ENCODE measurements around the gene FYCO1. TPM values are rescaled to one million over a fixed set of nuclear protein-coding genes. Genes with fewer than 3 reads are reported as not detected.
"Not testable (repeated sequence)": the region's sequence is repeated elsewhere in the genome, so short reads cannot be mapped to it uniquely, and the experiment has no call there.

FYCO1 gene
- total and polyA plus RNA-seq, 10 of the 15 experiments (the other 5 are each of a cell fraction or from before 2014, with no cell fraction given) = 1.5 to 8.4 (median 6.5) TPM

DNA sequence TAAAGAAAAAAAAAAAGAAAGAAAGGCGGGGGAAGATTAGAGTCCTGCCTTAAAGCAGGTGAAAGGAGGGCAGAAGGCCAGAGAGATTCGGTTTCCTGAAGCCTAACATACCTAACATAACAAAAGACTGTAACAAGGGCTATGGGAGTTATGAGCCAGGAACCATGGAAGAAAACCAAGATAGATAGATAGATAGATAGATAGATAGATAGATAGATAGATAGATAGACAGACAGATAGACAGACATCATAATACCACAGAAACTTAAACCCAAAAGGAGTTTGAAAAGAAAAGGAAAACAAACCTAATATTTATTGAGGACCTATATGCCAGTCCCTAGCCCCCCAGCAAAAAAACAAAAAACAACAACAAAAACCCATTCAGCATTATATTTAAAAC lies 2.3 kb upstream of the FYCO1 start (continued):
- TF ChIP-seq, protein P1, sequence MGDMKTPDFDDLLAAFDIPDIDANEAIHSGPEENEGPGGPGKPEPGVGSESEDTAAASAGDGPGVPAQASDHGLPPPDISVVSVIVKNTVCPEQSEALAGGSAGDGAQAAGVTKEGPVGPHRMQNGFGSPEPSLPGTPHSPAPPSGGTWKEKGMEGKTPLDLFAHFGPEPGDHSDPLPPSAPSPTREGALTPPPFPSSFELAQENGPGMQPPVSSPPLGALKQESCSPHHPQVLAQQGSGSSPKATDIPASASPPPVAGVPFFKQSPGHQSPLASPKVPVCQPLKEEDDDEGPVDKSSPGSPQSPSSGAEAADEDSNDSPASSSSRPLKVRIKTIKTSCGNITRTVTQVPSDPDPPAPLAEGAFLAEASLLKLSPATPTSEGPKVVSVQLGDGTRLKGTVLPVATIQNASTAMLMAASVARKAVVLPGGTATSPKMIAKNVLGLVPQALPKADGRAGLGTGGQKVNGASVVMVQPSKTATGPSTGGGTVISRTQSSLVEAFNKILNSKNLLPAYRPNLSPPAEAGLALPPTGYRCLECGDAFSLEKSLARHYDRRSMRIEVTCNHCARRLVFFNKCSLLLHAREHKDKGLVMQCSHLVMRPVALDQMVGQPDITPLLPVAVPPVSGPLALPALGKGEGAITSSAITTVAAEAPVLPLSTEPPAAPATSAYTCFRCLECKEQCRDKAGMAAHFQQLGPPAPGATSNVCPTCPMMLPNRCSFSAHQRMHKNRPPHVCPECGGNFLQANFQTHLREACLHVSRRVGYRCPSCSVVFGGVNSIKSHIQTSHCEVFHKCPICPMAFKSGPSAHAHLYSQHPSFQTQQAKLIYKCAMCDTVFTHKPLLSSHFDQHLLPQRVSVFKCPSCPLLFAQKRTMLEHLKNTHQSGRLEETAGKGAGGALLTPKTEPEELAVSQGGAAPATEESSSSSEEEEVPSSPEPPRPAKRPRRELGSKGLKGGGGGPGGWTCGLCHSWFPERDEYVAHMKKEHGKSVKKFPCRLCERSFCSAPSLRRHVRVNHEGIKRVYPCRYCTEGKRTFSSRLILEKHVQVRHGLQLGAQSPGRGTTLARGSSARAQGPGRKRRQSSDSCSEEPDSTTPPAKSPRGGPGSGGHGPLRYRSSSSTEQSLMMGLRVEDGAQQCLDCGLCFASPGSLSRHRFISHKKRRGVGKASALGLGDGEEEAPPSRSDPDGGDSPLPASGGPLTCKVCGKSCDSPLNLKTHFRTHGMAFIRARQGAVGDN (IDR thresholded peaks at IDR 0.05) = no peak
- no peak for TF ChIP-seq SMAD1 (IDR thresholded peaks at IDR 0.05; ENCODE audit: low read depth, partially characterized antibody)
- TF ChIP-seq, protein P2, sequence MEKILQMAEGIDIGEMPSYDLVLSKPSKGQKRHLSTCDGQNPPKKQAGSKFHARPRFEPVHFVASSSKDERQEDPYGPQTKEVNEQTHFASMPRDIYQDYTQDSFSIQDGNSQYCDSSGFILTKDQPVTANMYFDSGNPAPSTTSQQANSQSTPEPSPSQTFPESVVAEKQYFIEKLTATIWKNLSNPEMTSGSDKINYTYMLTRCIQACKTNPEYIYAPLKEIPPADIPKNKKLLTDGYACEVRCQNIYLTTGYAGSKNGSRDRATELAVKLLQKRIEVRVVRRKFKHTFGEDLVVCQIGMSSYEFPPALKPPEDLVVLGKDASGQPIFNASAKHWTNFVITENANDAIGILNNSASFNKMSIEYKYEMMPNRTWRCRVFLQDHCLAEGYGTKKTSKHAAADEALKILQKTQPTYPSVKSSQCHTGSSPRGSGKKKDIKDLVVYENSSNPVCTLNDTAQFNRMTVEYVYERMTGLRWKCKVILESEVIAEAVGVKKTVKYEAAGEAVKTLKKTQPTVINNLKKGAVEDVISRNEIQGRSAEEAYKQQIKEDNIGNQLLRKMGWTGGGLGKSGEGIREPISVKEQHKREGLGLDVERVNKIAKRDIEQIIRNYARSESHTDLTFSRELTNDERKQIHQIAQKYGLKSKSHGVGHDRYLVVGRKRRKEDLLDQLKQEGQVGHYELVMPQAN (conservative IDR thresholded peaks at IDR 0.05) = no peak
- no peak for TF ChIP-seq TCF12 (IDR thresholded peaks at IDR 0.05; ENCODE audit: low read depth, low read length)
- TF ChIP-seq SPI1 (IDR thresholded peaks at IDR 0.05; ENCODE audit: borderline replicate concordance, insufficient read depth, low read depth, low read length) = no peak
- TF ChIP-seq STAT1 (conservative IDR thresholded peaks at IDR 0.05) = no peak

DNA sequence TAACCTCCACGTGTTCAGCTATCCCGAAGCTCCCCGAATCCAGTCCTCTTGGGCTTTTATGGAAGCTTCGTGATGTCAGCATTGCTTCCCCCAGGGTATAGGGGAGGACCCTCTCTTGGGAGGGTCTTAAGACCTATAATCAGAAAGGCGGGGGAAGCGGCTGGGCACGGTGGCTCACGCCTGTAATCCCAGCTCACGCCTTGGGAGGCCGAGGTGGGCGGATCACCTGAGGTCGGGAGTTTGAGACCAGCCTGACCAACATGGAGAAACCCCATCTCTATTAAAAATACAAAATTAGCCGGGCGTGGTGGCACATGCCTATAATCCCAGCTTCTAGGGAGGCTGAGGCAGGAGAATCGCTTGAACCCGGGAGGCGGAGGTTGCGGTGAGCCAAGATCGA lies 1.9 kb upstream of the FYCO1 start:
- BruUV-seq (replicated peaks); DNase-seq (ENCODE audit: low read depth, low spot score); POLR2A ChIA-PET; H3K9ac ChIP-seq (ENCODE audit: control insufficient read depth, insufficient read depth, low read length); ATAC-seq; H3K4me3 ChIP-seq; in situ Hi-C loops (cut with MboI); H3K9me3 ChIP-seq (replicated peaks; ENCODE audit: control insufficient read depth, insufficient read depth, low read length); H2AFZ ChIP-seq (ENCODE audit: control insufficient read depth, low read depth, low read length); H3K36me3 ChIP-seq (ENCODE audit: control insufficient read depth in 2 of 2, insufficient read depth in 2 of 2, low read length in 1 of 2); FAIRE-seq; RAD21 ChIA-PET (ENCODE audit: unreplicated experiment); H4K20me1 ChIP-seq (ENCODE audit: control insufficient read depth, insufficient read depth); H3K4me2 ChIP-seq (ENCODE audit: control insufficient read depth, insufficient read depth); intact Hi-C loops (cut with micrococcal nuclease; ENCODE audit: unreplicated experiment); H3K27me3 ChIP-seq (replicated peaks in 1 of 2; ENCODE audit: control insufficient read depth in 2 of 2, insufficient read depth in 2 of 2, low read length in 1 of 2); H3K27ac ChIP-seq (ENCODE audit: control insufficient read depth, insufficient read depth): not testable (repeated sequence)
- 85% methylated on average over 19 of the region's 19 CpGs for WGBS (ENCODE audit: insufficient coverage, insufficient replicate concordance, low lambda C conversion rate, missing lambda C conversion rate)
- SMC1A ChIA-PET (ENCODE audit: uncharacterized antibody, unreplicated experiment) = interaction anchor here (1.7 to 5.7 kb wide), 2 partner anchors 58 to 61 kb away, joined by 3 to 30 read pairs; no protein-coding TSS in a partner anchor
- peaks cover 22% of the 10 kb centered on the region for H3K4me1 ChIP-seq (ENCODE audit: control insufficient read depth, insufficient read depth, low read length)
- CTCF ChIA-PET = interaction anchor here (2.6 kb wide), 1 partner anchor 80 kb away, joined by 15 read pairs; no protein-coding TSS in a partner anchor
- peaks cover 16% of the 10 kb centered on the region for H3K79me2 ChIP-seq (ENCODE audit: control insufficient read depth, insufficient read depth, low read length)

All from GM12878 (cell line).